NCI-H1092 (cell line): ENCODE measurements around the gene GPR32.
"Not testable (repeated sequence)": the region's sequence is repeated elsewhere in the genome, so short reads cannot be mapped to it uniquely, and the experiment has no call there.

ENCODE experiments used
- DNase-seq: peaks from one replicate; lab custom pipeline; 2025; lab: John Stamatoyannopoulos, UW

The GPR32 gene

GRCh38 chr19:50783848-50784152 lies 13.5 kb downstream of the GPR32 start:
- DNase-seq: not testable (repeated sequence)

DNA sequence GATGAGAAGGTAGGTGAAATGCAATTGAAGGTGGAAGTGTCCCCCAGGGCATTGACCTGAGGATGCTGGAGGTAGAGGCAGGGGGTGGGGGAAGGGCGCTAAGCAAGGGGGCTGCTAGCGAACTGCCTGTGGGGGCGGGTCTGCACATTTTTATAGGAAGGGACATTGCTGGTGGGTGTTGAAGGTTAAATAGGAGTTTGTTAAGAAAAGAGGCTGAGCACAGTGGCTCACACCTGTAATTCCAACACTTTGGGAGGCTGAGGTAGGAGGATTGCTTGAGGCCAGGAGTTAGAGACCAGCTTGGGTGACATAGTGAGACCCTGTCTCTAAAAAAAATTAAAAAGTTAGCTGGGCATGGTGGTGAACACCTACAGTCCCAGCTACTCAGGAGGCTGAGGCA lies 14.4 kb downstream of the GPR32 start:
- no peak for DNase-seq

DNA sequence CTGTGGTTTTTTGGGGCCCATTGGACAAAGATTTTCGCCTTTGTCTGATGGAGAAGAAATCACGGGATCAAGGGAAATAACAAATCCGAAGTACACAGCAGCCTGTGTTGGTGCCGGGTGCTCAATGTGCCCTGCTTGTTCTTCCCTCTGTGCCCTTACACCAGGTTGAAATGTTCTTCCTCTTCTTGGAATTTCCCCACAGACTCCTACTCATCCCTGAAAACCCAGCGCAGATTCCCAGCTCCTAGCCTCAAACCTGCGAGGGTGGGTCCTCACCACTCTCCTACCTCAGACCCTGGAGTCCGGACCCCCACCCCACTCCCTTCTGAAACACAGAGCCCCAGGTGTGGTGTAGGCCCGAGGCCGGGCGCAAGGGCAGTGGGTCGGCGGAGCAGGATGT lies 15.1 kb downstream of the GPR32 start:
- no peak for DNase-seq

DNA sequence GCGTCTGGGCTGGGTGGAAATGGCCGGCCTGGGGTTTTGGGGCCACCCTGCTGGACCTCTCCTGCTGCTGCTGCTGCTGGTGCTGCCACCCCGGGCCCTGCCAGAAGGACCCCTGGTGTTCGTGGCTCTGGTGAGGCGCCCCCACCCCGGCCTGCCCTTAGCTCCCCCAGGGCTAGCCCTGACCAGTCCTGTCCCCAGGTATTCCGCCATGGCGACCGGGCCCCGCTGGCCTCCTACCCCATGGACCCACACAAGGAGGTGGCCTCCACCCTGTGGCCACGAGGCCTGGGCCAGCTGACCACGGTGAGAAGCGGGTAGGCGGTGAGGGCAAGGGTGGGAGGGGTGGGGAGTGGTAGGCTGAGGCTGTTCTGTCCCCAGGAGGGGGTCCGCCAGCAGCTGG lies 20.1 kb downstream of the GPR32 start, which contains the start of gene ACP4:
ACP4 (plus strand) TSS at position 20 of the 400 bp plus-strand sequence; CDS start at position 20, 0 bp downstream.
- DNase-seq: no peak

DNA sequence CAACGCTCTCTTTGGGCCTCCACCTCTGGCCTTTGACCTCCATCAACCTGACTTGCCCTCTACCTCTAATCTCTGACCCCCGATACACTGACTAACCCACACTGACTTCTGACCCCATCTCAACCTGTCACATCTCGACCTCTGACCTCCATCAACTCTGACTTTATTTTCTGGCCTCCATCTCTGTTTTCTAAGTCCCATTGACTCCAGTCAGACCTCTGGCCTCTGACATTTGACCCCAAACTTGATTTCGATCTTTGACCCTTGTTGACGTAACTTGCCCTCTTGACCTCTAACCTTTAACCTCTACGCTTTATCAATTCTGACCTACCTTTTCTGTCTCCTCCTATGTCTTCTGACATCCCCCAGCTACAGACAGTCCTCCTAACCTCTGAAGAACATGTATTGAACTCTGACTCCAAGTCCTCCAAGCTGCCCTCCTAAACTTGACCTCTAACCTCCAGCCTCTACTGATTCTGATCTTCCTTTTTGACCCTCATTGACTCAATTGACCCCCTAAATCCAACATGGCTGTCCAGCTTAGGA lies 20.7 kb downstream of the GPR32 start:
- no peak for DNase-seq

DNA sequence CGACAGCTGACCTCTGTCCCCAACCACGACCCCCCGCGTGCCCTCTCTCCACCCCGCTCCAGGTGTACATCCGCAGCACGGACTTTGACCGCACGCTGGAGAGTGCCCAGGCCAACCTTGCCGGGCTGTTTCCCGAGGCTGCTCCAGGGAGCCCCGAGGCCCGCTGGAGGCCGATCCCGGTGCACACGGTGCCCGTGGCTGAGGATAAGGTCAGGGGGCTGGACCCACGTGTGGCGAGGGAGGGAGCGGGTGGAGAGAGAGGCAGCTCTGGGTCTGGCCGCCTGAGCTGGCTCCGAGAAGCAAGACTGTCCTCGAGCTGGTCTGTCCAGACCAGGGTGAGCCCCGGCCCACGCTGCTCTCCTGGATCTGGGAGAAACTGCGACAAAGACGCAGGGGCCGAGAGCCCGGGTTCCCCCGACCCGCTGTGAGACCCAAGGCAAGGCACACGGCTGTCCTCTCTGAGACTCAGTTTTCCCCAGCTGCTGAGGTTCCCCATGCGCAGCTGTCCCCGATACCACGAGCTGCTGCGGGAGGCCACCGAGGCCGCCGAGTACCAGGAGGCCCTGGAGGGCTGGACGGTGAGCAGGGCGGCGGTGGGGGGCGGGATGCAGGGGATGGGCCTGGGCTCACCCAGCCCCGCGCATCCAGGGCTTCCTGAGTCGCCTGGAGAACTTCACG lies 21.5 kb downstream of the GPR32 start:
- DNase-seq: no peak

- no peak for DNase-seq
Observed at GRCh38 chr19:50792272-50793250, 22.3 kb downstream of the GPR32 start.

- DNase-seq: no peak
Observed at GRCh38 chr19:50793558-50794065, 23.3 kb downstream of the GPR32 start.

GRCh38 chr19:50794074-50794875 lies 24.0 kb downstream of the GPR32 start:
- DNase-seq: no peak

- DNase-seq: no peak
Observed at GRCh38 chr19:50794876-50795663, 24.8 kb downstream of the GPR32 start.

DNA sequence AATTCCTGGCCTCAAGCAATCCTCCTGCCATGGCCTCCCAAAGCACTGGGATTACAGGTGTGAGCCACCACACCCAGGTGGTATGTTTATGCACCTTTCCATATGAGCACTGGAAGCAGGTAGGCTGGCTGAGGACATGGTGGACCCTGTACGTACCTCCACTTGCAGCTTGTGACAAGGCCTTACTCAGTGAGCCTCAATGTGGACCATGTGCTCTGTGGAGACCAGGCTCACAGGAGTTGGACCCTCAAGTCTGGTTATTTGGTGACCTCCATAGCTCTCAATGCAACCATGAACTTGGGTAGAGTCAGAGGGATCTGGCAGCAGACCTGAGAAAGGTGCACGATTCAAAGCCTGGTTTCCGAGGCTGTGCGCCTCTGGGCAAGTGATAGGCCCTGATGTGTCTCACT lies 25.4 kb downstream of the GPR32 start:
- no peak for DNase-seq

GRCh38 chr19:50796128-50796633 lies 25.9 kb downstream of the GPR32 start:
- no peak for DNase-seq

GRCh38 chr19:50796634-50797428 lies 26.6 kb downstream of the GPR32 start:
- DNase-seq: no peak

GRCh38 chr19:50797429-50797780 lies 27.1 kb downstream of the GPR32 start:
- DNase-seq: no peak

DNA sequence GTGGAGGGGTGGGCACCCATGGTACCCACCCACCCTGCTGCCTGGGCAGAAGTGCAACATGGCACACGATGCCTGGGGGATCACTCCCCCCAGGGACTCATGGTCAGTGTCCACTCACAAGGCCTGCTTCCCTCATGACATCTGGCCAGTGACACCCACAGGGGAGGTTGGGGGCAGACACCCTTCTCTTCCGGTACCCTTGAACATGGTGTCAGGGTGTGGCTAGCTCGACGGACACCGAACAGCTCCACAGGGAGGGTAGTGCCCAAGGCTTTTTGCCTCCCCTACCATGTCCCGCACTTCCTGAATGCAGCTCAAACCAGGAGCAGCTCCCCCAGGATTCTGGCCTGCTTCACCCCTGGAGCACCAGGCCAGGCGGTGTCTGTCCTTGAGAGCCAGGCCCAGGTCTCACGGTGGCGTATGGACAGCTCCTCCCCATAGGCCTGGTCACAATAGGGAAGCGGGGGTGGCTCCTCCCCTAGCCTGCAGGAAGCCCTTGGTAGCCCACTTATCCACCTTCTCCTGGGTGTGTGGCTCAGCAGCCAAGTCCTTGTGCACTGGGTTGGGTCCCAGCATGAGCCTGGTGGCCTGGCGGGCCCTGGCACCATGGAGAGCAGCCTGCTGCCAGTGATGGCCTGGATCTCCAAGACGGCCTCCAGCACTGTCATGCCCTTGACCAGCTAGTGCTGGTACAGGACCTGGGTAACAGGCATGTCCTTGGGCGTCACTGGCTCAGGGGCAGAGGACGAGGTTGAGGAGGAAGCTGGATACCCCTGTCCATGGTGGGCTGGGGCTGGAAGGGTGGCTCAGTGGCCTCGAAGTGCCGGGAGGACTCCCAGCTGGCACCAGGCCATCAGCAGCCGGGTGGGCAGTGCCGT lies 27.8 kb downstream of the GPR32 start:
- DNase-seq: no peak

GRCh38 chr19:50798659-50799546 lies 28.6 kb downstream of the GPR32 start:
- no peak for DNase-seq

GRCh38 chr19:50799547-50799851 lies 29.2 kb downstream of the GPR32 start:
- DNase-seq: no peak

- no peak for DNase-seq
Observed at GRCh38 chr19:50801107-50801506, 30.8 kb downstream of the GPR32 start.
